NCI-H446 (cell line): ENCODE data around the gene NCEH1.

Source experiments
- DNase-seq, 2 experiments: peaks; one replicate each; lab custom pipeline; 2025; lab: John Stamatoyannopoulos, UW

Gene NCEH1

DNA sequence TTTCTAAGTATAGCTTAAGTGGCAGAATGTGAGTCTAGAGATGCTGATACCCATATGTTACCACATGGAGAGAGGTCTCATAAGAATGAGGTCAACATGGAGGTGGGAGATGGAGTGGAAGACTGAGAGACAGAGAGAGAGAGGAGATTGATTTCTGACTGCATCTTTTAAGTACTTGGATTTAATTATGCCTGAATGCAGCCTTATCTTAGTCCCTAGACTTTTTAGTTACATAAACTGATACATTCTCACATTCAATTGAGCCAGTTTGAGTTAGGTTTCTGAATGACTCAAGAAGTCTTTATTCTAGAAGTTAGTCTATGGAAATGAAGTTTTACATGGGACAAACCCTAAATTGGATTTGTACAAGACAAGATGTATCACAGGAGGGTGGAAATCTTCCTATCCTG, 129.1 kb downstream of the NCEH1 start:
- DNase-seq = no peak

DNA sequence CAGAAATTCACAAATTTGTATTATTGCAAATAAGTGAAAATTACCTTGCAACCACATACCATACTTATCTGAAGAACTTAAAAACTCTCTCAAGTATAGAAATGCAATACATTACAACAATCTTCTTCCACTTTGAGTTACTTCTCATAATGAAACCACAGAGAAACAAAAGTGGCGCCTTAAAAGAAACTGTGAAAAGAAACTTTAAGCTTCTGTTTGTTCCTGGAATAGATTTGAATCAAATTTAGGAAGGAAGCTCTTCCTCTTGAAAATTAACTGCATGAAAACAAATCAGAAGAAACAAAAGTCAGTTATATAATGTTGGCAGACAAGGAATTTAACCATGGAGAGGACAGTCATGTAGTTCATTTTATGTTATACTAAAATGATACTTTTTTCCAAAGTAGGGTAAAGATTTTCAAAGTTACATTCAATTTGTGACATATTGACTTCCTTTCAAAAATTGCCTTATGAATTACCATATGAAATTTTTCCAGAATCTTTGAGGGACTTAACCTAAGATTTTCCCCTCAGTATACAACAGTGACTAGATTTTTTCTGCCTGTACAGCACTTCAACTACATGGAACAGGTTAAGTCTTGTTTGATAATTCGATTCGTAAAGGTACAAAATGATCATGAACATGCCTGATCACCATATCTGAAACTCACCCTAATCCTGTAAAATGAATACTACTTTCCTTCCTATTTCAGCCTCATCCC, 130.0 kb downstream of the NCEH1 start:
- no peak for DNase-seq
